GM18526 (cell line): ENCODE data around the gene FBXW7.

Experiments used
- POLR2A ChIP-seq: IDR thresholded peaks from 3 replicates; pipeline ENCODE4 v1.6.1; 2011; ENCODE audit not compliant: insufficient read length; ENCODE audit errors: extremely low read depth

FBXW7 gene

DNA sequence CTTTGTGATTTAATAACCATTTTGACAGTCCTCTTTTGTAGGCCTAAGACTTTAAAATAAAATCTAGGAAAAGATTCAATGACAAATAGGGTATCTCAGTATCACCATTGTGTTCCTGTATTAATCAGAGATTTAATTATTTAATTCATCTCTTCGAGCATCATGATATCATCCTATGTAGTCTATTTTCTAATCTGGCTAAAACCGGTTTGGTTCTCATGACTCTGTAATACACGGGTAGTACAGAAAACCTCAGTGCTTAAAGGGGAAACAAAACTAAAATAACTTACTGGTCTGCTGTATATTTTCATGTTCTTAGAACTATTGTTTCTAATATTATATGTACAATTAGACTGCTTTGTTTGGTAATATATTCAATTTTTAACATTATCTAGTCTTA lies 23.7 kb upstream of the FBXW7 start:
- TF ChIP-seq POLR2A = no peak

DNA sequence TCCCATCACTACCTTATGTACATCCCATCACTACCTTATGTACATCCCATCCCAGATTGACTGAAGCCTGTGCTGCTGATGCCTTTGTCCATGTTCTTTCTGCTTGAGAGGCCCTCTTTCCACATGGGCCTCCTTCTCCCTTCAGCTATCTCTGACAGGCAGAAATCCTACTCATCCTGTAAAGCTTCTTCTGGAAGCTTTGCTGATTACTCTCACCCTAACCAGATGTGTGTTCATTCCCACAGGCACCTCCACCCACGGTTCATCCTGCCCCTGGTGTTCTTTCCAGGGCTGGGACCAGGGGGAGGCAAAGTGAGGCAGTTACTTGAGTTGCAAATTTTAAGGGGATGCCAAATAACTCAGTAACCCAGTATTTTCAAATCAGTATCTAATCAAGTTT lies 22.5 kb upstream of the FBXW7 start:
- TF ChIP-seq POLR2A = no peak

DNA sequence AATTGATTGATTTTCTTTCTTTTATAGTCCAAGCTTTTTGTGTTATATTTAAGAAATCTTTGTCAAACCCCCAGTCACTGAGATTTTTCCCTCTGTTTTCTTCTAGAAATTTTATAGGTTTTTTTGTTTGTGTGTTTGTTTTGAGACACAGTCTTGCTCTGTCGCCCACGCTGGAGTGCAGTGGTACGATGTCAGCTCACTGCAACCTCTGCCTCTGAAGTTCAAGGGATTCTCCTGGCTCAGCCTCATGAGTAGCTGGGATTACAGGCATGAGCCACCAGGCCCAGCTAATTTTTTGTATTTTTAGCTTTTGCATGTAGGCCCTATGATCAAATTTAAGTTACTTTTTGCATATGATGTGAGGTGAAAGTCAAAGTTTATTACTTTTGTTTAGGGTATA lies 20.9 kb upstream of the FBXW7 start:
- TF ChIP-seq POLR2A = no peak

DNA sequence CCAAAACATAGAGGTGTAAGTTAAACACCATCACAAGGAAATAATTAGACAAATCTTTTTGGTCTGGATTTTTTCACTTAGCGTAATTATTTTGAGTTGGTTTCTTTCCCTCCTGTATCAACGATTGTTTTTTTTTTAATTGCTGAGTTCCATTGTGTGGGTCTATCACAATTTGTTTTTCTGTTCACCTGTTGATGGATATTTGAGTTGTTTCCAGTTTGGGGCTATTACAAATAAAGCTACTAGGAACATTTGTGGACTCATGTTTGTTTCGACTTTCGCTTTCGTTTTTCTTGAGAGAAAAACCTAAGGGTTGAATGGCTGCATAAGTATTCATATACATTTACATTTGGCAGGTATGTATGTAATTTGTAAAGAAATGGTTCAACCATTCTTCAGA lies 20.4 kb upstream of the FBXW7 start:
- TF ChIP-seq POLR2A = no peak

DNA sequence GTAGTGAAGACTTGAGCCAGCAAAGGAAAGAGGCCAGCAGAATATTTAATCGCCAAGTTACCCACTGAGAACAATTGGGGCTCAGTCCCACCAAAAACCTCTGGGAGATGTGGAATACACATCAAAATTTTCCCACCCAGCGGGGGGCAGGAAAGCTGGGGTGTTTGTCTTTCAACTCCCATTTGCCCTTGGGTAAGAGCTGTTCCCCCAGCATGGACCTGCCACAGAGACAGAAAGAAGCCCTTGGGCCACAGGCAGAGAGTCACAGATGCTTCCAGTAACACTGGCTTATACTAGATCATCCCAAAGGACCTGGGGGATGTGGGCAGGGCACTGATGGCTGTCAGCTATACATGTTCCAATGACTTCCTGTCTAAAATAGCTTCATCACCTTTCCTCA lies 18.9 kb upstream of the FBXW7 start:
- TF ChIP-seq POLR2A = no peak

DNA sequence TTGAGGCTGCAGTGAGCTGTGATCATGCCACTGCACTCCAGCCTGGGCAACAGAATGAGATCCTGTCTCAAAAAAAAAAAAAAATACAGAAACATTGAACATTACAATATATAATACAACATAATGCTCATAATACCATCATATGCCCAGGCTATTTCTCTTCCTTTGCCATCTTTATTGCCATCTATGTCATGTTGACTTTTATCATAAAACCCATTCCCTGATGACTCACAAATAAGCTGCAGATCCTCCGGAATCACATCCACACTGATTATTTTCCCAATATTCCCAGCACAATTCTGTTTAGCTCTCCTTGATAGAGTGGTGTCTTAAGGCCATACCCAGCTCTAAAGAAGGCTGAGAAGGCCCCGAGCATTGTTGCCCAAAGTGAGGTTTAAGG lies 9.2 kb upstream of the FBXW7 start:
- TF ChIP-seq POLR2A = no peak

DNA sequence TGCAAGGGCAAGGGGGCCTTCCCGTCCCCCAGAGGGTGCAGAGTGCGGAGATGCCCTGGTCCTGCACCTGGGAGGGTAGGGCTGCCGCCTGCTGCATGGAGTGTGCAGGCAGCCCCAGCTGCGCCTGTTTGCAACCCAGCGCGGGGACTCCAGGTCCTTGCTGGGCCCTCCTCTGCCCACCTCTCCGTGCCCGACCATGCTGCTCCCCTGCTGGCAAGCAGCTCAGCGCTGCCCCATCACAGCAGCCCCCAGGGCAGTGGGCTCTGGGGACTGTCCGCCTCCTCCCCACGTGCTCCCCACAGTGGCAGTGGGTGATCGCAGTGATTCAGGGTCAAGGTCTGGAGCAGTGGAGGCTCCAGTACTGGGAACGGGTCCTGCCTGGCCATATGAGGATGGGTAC lies 5.0 kb upstream of the FBXW7 start:
- TF ChIP-seq POLR2A = no peak

DNA sequence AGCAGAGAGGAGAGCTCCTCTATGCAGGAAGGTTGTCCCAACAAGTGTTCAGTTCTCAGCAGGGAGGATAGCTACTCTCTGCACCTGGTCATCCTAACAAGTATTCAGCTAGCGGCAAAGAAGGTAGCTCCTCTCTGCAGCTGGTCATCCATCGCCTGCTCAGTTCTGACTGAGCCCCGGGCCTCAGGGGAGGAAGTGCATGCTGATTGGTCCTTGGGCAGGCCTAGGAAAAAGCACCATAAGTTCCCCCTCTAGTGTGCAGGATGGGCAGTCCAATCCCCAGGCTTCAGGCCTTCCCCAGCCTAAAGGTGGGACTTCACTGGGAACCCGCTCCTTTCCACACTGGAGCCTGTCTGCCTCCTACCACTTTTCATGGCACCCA lies 4.4 kb upstream of the FBXW7 start:
- TF ChIP-seq POLR2A = no peak

DNA sequence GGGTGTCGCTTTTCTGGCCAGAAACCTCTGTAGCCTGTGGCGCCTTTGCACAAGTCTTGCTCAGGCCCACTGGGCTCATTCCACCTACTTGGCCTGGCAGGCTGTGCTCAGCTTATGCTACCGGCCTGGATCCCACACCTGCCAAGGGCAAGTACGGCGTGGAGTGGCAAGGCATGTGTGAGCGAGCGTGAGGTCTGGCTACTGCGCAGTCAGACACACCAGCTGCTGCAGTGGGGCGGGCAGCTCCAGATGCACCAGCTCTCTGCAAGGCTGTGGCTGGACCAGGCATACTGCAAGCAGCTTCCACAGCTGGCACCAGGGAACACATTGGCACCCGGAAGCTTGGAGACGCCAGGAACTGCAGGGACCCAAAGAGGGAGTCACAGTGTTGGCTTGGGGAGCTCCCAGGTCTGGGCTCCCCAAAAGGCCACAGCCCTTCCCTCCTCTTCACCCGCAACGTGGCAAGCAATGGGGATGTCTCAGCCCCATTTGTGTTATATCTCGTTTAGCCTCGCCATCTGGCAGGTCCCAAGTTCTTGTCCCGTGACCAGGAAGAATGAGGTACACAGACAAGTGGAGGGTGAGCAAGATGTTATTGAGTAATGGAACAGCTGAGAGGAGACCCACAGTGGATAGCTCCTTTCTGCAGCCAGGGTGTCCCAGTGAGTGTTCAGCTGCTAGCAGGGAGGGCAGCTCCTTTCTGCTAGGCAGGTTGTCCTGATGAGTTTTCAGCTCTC lies 3.8 kb upstream of the FBXW7 start:
- TF ChIP-seq POLR2A = no peak

DNA sequence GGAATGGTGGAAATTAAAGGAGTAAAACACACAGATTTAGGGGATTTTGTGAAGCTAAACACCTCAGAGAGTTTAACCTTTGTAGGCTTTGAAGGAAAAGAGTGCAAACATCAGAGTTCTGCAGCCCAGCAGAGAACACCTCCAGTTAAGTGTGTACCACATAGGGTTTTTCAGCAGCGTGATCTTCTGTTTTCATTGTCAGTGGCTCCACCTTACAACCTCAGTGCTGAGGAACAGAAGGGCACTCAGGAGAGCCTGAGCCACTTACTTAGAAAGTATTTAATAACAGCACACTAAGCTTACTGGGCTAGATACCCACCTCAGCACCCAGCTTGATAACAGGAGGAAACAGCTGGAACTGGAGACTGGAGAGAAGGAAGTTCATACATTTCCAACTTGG lies 2.0 kb upstream of the FBXW7 start:
- no peak for TF ChIP-seq POLR2A

DNA sequence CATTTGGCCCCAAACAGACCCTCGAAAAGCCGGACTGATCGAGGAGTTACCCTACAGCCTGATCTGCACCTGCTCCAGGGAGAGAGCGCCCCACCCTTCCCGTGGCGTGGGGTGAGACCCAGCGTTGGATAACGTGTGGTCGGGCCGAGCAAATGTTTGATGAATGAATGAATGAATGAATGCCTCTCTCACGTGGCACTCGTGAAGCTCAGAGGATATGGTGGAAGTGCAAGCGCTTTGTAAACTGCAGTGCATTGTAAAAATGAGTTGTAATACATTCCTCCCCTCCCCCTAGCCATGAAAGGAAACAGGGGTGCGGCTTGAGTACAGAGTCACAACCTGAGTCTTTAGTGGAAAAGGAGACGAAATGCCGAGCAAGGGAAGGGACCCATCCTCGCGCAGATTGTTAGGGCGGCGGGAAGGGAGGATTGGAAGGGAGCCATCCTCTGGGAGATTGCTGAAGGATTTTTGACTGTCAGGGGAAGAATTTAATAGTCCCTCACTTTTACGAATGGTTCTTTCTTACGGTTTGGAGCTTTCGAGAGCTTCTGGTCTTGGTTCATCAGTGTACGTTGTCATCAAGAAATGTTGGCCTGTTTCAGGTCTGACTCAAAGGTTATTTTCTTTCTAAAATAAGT lies 772 bp upstream of the FBXW7 start:
- TF ChIP-seq POLR2A = no peak

DNA sequence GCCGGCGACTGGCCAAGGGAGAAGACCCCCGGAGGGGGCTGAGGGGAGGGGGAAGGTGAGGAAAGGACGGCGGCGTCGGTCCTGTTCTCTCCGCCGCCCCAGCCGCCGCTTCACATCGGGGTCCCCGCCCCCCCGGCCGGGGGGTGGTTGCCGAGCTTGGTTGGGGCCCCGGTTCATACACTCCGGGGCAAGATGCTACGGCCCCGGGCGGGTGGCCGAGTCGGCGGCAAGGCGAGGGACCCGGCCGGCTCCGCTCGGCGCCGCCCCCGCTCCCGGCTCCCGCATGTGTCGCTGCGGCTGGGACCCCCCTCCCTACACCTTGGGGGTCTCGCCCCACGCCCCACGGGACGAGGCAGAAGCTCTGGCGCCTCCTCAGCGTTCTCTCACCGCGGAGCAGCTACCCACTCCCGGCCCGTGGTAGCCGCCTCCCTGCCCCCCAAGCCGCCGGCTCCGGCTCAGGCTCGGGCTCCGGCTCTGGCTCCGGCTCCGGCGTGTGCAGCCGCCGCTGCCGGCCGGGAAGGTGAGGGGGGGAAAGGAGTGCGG lies 461 bp downstream of the FBXW7 start:
- TF ChIP-seq POLR2A = no peak

DNA sequence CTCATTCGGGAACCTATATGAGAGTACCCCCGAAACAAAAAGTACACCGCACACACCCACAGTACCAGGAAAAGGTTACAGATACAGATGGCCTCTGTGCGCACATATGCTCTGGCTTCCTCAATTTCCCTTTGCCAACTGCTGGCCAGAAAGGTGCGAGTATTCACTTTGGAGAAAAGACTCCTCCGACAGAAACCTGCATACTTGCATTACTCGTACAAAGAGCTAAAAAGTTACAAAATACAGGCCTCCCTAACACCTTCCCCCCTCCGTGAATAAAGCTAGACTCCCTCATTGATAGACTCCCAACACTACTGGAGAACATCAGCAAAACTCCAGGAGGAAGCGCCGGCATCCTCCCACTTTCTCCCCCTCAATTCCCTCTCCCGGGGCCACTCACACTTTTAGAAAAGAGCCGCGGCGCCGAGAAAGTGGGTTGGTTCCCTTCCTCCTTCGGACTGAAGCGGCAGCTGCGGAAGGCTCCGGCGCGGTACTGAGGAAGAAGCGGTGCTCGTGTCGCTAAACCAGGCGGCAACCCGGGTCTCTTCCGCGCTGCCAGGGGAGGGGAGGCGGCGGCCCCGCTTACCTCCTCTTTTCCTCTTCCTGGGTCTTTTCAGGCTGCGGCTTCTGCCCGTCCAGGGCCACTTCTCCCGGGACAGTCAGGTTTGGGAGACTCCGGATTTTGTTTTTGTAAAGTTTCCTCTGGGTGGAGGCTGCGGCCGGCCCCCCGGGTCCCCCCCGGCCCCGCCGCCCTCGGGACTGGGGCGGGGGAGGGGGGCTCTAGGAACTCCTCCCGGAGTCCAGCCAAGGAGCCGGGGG lies 1.1 kb downstream of the FBXW7 start:
- TF ChIP-seq POLR2A = no peak

DNA sequence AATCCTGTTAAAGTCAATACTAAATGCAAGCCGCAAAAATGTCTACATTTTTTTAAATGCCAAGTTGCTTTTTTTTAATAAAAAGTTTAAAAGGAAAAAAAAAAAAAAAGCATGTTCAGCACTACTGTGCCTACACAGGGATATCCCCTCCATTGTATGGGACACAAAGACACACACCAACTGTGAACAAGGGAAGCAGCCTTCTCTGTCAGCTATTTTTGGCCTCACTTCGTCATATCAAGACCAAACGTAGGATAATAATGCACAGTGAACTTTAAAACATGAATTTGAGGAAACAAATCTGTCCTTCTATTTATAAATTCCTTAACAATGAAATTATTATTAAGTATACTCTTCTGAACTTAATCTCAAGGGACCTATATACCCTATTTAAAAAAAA lies 4.4 kb downstream of the FBXW7 start:
- no peak for TF ChIP-seq POLR2A

DNA sequence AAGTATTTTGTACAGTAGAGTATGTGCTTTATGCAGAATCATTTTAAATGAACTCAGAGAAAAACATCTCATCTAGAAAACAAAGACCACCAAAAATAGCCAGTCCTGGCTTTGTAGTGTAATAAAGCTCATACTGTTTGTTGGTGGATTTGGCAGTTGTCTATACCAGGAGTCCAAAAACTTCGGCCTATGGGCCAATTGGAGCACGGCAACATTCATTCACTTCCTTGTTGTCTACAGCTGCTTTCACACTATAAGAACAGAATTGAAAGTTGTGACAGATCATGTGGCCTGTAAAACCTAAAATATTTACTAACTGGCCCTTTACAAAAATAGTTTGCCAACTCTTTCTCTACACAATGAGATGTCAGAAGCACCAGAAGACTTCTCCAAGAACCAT lies 5.3 kb downstream of the FBXW7 start:
- TF ChIP-seq POLR2A = no peak

DNA sequence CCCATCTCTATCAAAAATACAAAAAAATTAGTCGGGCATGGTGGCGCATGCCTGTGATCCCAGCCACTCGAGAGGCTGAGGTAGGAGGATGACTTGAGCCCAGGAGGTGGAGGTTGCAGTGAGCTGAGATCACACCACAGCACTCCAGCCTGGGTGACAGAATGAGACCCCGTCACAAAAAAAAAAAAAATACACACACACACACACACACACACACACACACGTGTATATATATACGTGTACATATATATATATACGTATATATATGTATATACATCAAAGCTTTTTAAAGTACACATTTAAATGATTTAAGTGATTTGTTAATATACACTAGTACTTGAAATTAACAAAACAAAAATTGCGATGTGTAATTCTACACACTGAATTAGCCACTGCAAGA lies 6.0 kb downstream of the FBXW7 start:
- no peak for TF ChIP-seq POLR2A
